Colonic mucosa (tissue), 4 donors: Measurements from ENCODE around the gene COPG1. TPM values are rescaled to one million over a fixed set of nuclear protein-coding genes. Genes with fewer than 3 reads are reported as not detected.
A peak's percentile ranks its signal among the peaks of the same experiment; 100 is the strongest.

Experiments used
- DNase-seq: peaks from one replicate; pipeline ENCODE4 v3.0.0-alpha.2; 2020
- H3K27ac ChIP-seq: fragments of 200-600 bp; one replicate; pipeline ENCODE4 v1.8.0; 2021
- H3K27me3 ChIP-seq: fragments of 200-600 bp; one replicate; pipeline ENCODE4 v1.8.0; 2021
- H3K36me3 ChIP-seq: fragments of 200-600 bp; one replicate; pipeline ENCODE4 v1.8.0; 2021
- H3K4me1 ChIP-seq: fragments of 200-600 bp; one replicate; pipeline ENCODE4 v1.8.0; 2021; ENCODE audit warnings: mild to moderate bottlenecking
- H3K4me3 ChIP-seq: fragments of 200-600 bp; one replicate; pipeline ENCODE4 v1.8.0; 2021
- H3K9ac ChIP-seq, 2 donors: one replicate each; pipeline ENCODE4 v1.7.0; 2013; ENCODE audit warnings: control low read depth in 2 of 2, low read depth in 2 of 2, low read length in 2 of 2
- H3K9me3 ChIP-seq: fragments of 200-600 bp; one replicate; pipeline ENCODE4 v1.8.0; 2021
- intact Hi-C: fragments of 100-400 bp; cut with DNase I; formaldehyde crosslinking; loops from one replicate; pipeline ENCODE4 v1.14.1; 2022
- total RNA-seq, 2 donors: library from RNA; stranded (reverse); fragmentation: NEBNext Ultra II Directional in 1 of 2; extraction: Animal tissue kit (Norgen Biotek cat#: 25700) in 1 of 2; gene quantifications; one replicate each; pipeline ENCODE4 v1.2.1, GENCODE V29; 2021
- TF ChIP-seq, protein P1 (sequence below): fragments of 200-600 bp; IDR thresholded peaks from one replicate; pipeline ENCODE4 v1.8.0; 2022; ENCODE audit warnings: antibody characterized with exemption, mild to moderate bottlenecking
- donor health status: healthy.
- donor health status: DM: no; HTN: no; CAD: no.
- donor health status: DM: no; HTN: no; CAD: no.

COPG1 gene, protein sequence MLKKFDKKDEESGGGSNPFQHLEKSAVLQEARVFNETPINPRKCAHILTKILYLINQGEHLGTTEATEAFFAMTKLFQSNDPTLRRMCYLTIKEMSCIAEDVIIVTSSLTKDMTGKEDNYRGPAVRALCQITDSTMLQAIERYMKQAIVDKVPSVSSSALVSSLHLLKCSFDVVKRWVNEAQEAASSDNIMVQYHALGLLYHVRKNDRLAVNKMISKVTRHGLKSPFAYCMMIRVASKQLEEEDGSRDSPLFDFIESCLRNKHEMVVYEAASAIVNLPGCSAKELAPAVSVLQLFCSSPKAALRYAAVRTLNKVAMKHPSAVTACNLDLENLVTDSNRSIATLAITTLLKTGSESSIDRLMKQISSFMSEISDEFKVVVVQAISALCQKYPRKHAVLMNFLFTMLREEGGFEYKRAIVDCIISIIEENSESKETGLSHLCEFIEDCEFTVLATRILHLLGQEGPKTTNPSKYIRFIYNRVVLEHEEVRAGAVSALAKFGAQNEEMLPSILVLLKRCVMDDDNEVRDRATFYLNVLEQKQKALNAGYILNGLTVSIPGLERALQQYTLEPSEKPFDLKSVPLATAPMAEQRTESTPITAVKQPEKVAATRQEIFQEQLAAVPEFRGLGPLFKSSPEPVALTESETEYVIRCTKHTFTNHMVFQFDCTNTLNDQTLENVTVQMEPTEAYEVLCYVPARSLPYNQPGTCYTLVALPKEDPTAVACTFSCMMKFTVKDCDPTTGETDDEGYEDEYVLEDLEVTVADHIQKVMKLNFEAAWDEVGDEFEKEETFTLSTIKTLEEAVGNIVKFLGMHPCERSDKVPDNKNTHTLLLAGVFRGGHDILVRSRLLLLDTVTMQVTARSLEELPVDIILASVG
- 100 to 1,000 TPM; 285 to 288 TPM for total RNA-seq

DNA sequence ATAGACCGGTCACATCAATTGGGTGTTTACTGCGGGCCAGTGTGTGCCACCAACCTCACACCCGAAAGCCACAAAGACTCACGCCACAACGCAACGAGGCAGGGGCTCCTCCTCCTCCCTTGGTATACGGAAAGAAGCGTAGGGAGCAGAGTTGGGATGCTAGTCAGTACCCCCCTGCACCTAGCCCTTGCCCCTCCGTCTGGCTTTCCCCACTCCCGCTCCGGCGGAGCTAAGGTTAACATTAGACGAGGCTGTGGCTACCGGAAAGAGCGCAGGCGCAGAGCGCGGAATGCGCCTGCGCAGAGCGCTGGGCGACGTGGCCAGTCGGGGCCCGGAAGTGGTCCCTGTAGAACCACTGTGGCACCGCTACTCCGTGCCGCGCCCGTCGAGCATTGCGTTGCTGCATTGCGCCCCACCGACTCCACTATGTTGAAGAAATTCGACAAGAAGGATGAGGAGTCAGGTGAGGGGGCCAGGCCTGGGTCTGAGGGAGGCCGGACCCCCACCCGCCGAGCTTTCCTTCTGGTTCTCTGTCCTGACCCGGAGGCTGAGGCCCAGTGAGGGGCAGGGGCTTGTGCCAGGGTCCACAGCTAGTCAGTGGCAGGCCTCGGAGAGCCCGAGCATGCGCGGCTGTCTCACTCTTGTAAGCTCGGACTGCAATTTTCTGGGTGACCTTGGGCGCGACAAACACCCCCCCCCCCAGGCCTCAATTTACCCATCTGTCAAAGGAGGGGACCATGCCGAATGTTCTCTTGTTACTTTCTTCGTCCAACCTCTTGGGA lies at the start of gene COPG1:
COPG1 (plus strand) TSS at position 323 of the 782 bp plus-strand sequence; CDS start at position 427, 104 bp downstream.
- Histone ChIP-seq H3K27ac (peak within 1 kb of the TSS; percentile 90), H3K36me3 (peaks cover 25% of the 10 kb centered on the region), H3K9me3 (no peaks in the 10 kb centered on the region), H3K9ac (peak within 1 kb of the TSS; percentile 98 to 100), H3K27me3 (no peaks in the 10 kb centered on the region), H3K4me1 (peaks cover 10% of the 10 kb centered on the region), H3K4me3 (peak within 1 kb of the TSS; percentile 83)
- peak; percentile 88 for DNase-seq
- TF ChIP-seq, protein P1, sequence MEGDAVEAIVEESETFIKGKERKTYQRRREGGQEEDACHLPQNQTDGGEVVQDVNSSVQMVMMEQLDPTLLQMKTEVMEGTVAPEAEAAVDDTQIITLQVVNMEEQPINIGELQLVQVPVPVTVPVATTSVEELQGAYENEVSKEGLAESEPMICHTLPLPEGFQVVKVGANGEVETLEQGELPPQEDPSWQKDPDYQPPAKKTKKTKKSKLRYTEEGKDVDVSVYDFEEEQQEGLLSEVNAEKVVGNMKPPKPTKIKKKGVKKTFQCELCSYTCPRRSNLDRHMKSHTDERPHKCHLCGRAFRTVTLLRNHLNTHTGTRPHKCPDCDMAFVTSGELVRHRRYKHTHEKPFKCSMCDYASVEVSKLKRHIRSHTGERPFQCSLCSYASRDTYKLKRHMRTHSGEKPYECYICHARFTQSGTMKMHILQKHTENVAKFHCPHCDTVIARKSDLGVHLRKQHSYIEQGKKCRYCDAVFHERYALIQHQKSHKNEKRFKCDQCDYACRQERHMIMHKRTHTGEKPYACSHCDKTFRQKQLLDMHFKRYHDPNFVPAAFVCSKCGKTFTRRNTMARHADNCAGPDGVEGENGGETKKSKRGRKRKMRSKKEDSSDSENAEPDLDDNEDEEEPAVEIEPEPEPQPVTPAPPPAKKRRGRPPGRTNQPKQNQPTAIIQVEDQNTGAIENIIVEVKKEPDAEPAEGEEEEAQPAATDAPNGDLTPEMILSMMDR, result no peak
- intact Hi-C loops, result loop anchor here (5.0 kb wide), 1 partner anchor 282 kb away; no protein-coding TSS in a partner anchor

DNA sequence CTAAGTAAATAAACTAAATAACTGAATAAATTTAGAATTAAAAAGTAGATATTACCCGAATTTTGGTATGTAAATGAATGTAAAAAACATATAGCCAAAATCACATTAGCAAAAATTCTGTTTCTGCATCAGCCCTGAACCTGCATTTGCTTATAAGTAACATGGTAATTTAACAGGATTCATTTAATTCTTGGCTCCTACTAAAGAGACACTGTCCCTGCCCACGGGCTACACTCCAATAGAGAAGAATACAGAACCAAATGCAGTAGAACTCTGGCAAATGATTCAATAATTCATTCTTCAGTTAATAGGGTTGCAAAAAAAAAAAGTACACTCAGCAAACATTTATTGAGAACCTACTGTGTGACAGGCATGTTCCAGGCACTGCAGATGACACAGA lies 44.9 kb upstream of the COPG1 start:
- Histone ChIP-seq H3K27me3 (no peaks in the 10 kb centered on the region), H3K4me1 (no peaks in the 10 kb centered on the region), H3K27ac (no peak overlapping the region), H3K9me3 (no peaks in the 10 kb centered on the region), H3K9ac (no peak overlapping the region), H3K4me3 (no peak overlapping the region), H3K36me3 (no peaks in the 10 kb centered on the region)
- DNase-seq, result no peak
- intact Hi-C loops, result no loop called here
- TF ChIP-seq, protein P1, result no peak

DNA sequence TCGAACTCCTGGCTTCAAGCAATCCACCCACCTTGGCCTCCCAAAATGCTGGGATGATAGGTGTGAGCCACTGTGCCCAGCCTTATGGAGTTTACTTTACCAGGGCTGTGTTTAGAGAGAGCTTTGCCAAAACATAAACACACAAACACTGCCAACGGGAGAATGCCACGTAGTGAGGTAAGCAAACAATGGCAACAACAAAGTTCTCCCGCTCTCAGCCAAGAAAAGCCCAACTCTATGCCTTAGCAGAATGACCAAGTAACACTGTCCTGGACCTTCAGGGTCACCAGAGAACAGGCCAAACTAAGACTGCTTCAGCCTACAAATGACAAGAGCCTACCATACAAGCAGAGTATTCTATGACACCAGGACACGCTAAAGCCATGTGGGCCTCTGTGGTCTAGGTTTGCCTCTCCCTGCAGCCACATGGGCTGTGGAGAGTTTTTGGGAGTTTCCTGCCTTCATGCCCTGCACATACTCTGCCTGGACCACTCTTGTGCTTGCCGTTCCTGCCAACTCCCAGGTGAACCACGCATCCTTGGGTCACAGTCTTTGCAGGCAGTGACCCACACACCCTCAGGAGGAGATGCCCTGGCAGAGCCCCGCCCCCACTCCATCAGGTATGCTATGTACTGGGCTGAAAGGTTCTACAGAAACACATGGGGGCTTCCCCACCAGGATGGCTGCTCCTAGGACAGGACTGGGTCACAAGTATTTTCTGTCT lies 44.1 kb upstream of the COPG1 start:
- no peaks in the 10 kb centered on the region for H3K27me3 ChIP-seq
- no peak overlapping the region for H3K9ac ChIP-seq
- H3K9me3 ChIP-seq, result no peaks in the 10 kb centered on the region
- no peaks in the 10 kb centered on the region for H3K36me3 ChIP-seq
- intact Hi-C loops, result no loop called here
- H3K27ac ChIP-seq, result no peak overlapping the region
- H3K4me1 ChIP-seq, result no peaks in the 10 kb centered on the region
- DNase-seq, result no peak
- H3K4me3 ChIP-seq, result no peak overlapping the region
- TF ChIP-seq, protein P1, result no peak

DNA sequence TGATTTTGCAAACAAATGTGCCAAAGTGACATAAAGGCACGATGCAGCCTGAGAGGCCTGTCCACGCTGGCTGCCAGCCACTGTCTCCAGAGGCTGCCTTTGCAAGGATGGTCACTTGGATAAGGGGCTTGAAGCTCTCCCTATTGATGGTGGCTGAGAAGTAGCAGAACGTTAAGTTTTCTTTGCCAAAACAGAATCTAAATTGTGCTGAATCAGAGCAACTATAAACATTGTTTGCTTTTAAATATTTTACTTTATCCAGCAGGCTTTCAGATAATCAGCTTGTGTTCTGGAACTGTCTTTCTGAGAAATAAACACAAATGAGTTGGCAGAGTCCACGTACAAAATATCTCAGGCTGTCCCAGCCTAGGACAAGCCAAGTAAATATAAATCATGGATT lies 41.9 kb upstream of the COPG1 start:
- H3K27ac ChIP-seq, result no peak overlapping the region
- H3K36me3 ChIP-seq, result no peaks in the 10 kb centered on the region
- H3K9me3 ChIP-seq, result no peaks in the 10 kb centered on the region
- H3K27me3 ChIP-seq, result no peaks in the 10 kb centered on the region
- no peak overlapping the region for H3K4me3 ChIP-seq
- intact Hi-C loops, result no loop called here
- H3K4me1 ChIP-seq, result no peaks in the 10 kb centered on the region
- no peak overlapping the region for H3K9ac ChIP-seq
- TF ChIP-seq, protein P1, result no peak
- DNase-seq, result no peak
